Transverse colon (tissue), 4 donors: ENCODE data around the gene PLA2G4E. TPM values are rescaled to one million over a fixed set of nuclear protein-coding genes. Genes with fewer than 3 reads are reported as not detected.

Experiments used
- DNase-seq: peaks from one replicate; pipeline ENCODE4 v3.0.0-alpha.2; 2019
- H3K27ac ChIP-seq, 4 donors: fragments of 200-600 bp; sonication (generic); 2 replicates each; pipeline ENCODE4 v1.5.1; 2016 to 2018; ENCODE audit warnings: inconsistent platforms in 4 of 4
- H3K27me3 ChIP-seq: fragments of 200-600 bp; sonication (generic); 2 replicates; pipeline ENCODE4 v1.5.1; 2017; ENCODE audit warnings: inconsistent platforms
- H3K36me3 ChIP-seq, 4 donors: fragments of 200-600 bp; sonication (generic); 2 replicates each; pipeline ENCODE4 v1.5.1; 2017 to 2019; ENCODE audit warnings: inconsistent platforms in 4 of 4
- H3K4me1 ChIP-seq, 4 donors: fragments of 200-600 bp; sonication (generic); 2 replicates each; pipeline ENCODE4 v1.5.1; 2017 to 2020; ENCODE audit warnings: inconsistent platforms in 4 of 4
- H3K4me3 ChIP-seq, 4 donors: fragments of 200-600 bp; sonication (generic); 1 replicate in 1 of 4; 2 replicates in 3 of 4; pipeline versions ENCODE4 v1.5.1 to v1.6.1; 2017 to 2019; ENCODE audit warnings: inconsistent platforms in 4 of 4
- H3K9me3 ChIP-seq, 2 donors: fragments of 200-600 bp; sonication (generic); 2 replicates each; pipeline ENCODE4 v1.5.1; 2017 to 2019; ENCODE audit warnings: inconsistent platforms in 2 of 2
- EP300 ChIP-seq: sonication (generic); formaldehyde crosslinking; IDR thresholded peaks from one replicate; pipeline ENCODE4 v1.6.1; 2017; ENCODE audit warnings: antibody characterized with exemption, low read depth
- POLR2A ChIP-seq: fragments of 450-650 bp; IDR thresholded peaks from one replicate; pipeline ENCODE4 v1.6.1; 2016; ENCODE audit warnings: antibody characterized with exemption, mild to moderate bottlenecking, moderate library complexity
- POLR2AphosphoS5 ChIP-seq, 3 donors: sonication (generic); formaldehyde crosslinking; IDR thresholded peaks; one replicate each; pipeline ENCODE4 v1.6.1; 2016; ENCODE audit warnings: antibody characterized with exemption in 3 of 3
- WGBS, 2 donors: methylation state at CpG; one replicate each; pipeline ENCODE4 v1.1.5; 2018; ENCODE audit warnings: low coverage in 1 of 2; 5-methylcytosine and 5-hydroxymethylcytosine counted together
- in situ Hi-C, 4 donors: fragments of 200-750 bp; cut with MboI; loops; one replicate each; pipeline versions ENCODE4 v1.15.0 to v1.15.1; 2017; ENCODE audit warnings: low sequenced_read_pairs in 3 of 4, low pct_ligation_motif_present in 1 of 4, low pct_unique_long_range_greater_than_20kb in 1 of 4
- intact Hi-C: fragments of 100-400 bp; cut with DNase I; formaldehyde crosslinking; loops from one replicate; pipeline ENCODE4 v1.15.1; 2023; ENCODE audit warnings: low total_unique reads
- total RNA-seq, 4 donors: library from RNA; depleted of rRNA; stranded (reverse); fragments of >200 nt; gene quantifications; one replicate each; pipeline ENCODE4 v1.1.0, GENCODE V29; 2016
- TF ChIP-seq, protein P1 (sequence below), 5 experiments: fragments of 200-600 bp in 3 of 5; fragments of 450-650 bp in 2 of 5; sonication (generic) in 3 of 5; IDR thresholded peaks; 1 replicate in 2 of 5; 2 replicates in 3 of 5; pipeline ENCODE4 v1.5.1; 2016 to 2017; ENCODE audit warnings: antibody characterized with exemption in 5 of 5, inconsistent platforms in 3 of 5, mild to moderate bottlenecking in 2 of 5, moderate library complexity in 1 of 5

Gene PLA2G4E
- total RNA-seq, 4 donors from 2014 or later = 0.32 TPM; not detected in 3

- Histone ChIP-seq H3K27ac (peak overlapping the region; percentile 82 to 96 (median 92)), H3K27me3 (no peaks in the 10 kb centered on the region), H3K4me1 (peaks cover 0 to 76% (median 44%) of the 10 kb centered on the region in 4 donors), H3K9me3 (no peaks in the 10 kb centered on the region), H3K36me3 (no peaks in the 10 kb centered on the region), H3K4me3 (no peak overlapping the region)
- intact Hi-C loops (no loop called here), in situ Hi-C loops (no loop called here)
- TF ChIP-seq POLR2A (no peak), EP300 (no peak), POLR2AphosphoS5 (IDR thresholded peaks at IDR 0.05) (no peak)
- TF ChIP-seq, protein P1, sequence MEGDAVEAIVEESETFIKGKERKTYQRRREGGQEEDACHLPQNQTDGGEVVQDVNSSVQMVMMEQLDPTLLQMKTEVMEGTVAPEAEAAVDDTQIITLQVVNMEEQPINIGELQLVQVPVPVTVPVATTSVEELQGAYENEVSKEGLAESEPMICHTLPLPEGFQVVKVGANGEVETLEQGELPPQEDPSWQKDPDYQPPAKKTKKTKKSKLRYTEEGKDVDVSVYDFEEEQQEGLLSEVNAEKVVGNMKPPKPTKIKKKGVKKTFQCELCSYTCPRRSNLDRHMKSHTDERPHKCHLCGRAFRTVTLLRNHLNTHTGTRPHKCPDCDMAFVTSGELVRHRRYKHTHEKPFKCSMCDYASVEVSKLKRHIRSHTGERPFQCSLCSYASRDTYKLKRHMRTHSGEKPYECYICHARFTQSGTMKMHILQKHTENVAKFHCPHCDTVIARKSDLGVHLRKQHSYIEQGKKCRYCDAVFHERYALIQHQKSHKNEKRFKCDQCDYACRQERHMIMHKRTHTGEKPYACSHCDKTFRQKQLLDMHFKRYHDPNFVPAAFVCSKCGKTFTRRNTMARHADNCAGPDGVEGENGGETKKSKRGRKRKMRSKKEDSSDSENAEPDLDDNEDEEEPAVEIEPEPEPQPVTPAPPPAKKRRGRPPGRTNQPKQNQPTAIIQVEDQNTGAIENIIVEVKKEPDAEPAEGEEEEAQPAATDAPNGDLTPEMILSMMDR (IDR thresholded peaks at IDR 0.05) = no peak
- no peak for DNase-seq
- 60 to 68% methylated on average over 4 of the region's 4 CpGs for WGBS, 2 donors
These were observed 52.1 kb downstream of the PLA2G4E start for GRCh38 chr15:41968701-41969100.

- 60 to 83% methylated on average over 2 to 4 of the region's 4 CpGs for WGBS, 2 donors
- TF ChIP-seq POLR2A (no peak), EP300 (no peak), POLR2AphosphoS5 (IDR thresholded peaks at IDR 0.05) (no peak)
- TF ChIP-seq, protein P1 (IDR thresholded peaks at IDR 0.05) = no peak
- Histone ChIP-seq H3K4me1 (peaks cover 0 to 67% (median 36%) of the 10 kb centered on the region in 4 donors), H3K4me3 (no peak overlapping the region), H3K27ac (peak overlapping the region; percentile 39 to 96 (median 68)), H3K9me3 (no peaks in the 10 kb centered on the region), H3K27me3 (no peaks in the 10 kb centered on the region), H3K36me3 (no peaks in the 10 kb centered on the region)
- in situ Hi-C loops (no loop called here), intact Hi-C loops (no loop called here)
- peak; percentile 28 for DNase-seq
These were observed 53.2 kb downstream of the PLA2G4E start for GRCh38 chr15:41967506-41968206.

GRCh38 chr15:41966920-41967465, 53.8 kb downstream of the PLA2G4E start:
- no peak for TF ChIP-seq POLR2A
- TF ChIP-seq POLR2AphosphoS5 (IDR thresholded peaks at IDR 0.05) = no peak
- Histone ChIP-seq H3K9me3 (no peaks in the 10 kb centered on the region), H3K27me3 (no peaks in the 10 kb centered on the region), H3K4me1 (peaks cover 0 to 68% (median 36%) of the 10 kb centered on the region in 4 donors), H3K36me3 (no peaks in the 10 kb centered on the region), H3K4me3 (no peak overlapping the region), H3K27ac (peak overlapping the region; percentile 39 to 96 (median 68))
- intact Hi-C loops (no loop called here), in situ Hi-C loops (no loop called here)
- DNase-seq = peak; percentile 6
- 91 to 100% methylated on average over 1 to 3 of the region's 3 CpGs for WGBS, 2 donors

DNA sequence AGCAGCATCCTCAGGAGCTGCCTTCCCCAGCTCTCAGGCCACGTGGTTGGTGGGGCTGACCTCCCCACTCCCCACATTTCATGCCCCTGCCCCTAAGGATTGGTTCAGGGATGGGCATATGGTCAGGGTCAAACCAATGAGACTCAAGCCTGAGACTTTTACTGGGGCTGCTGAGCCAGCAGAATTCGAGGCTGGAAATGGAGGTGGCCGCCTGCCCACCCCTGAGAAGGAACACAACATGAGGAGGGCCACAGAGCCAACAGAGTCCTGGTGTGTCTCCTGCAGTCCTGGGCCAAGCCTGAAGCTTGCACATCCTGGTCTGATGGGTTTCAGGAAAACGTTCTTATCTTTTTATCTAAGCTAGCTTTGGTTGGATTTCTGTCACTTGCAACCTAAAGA, 54.4 kb downstream of the PLA2G4E start:
- in situ Hi-C loops = no loop called here
- Histone ChIP-seq H3K4me1 (peaks cover 0 to 74% (median 40%) of the 10 kb centered on the region in 4 donors), H3K27me3 (no peaks in the 10 kb centered on the region), H3K4me3 (no peak overlapping the region), H3K9me3 (no peaks in the 10 kb centered on the region), H3K27ac (peak overlapping the region in 2 of 4 donors; percentile 39 to 53), H3K36me3 (no peaks in the 10 kb centered on the region)
- WGBS, 2 donors = 89% methylated on average over 4 of the region's 4 CpGs; no CpG with 5 or more reads in 1 of the 2 donors
- DNase-seq = peak; percentile 5
- intact Hi-C loops = no loop called here
- TF ChIP-seq POLR2AphosphoS5 (IDR thresholded peaks at IDR 0.05) (no peak), POLR2A (no peak), EP300 (no peak)
- TF ChIP-seq, protein P1 (IDR thresholded peaks at IDR 0.05) = no peak
